Measurements from ENCODE around the gene TRPC6.

Gene TRPC6

DNA sequence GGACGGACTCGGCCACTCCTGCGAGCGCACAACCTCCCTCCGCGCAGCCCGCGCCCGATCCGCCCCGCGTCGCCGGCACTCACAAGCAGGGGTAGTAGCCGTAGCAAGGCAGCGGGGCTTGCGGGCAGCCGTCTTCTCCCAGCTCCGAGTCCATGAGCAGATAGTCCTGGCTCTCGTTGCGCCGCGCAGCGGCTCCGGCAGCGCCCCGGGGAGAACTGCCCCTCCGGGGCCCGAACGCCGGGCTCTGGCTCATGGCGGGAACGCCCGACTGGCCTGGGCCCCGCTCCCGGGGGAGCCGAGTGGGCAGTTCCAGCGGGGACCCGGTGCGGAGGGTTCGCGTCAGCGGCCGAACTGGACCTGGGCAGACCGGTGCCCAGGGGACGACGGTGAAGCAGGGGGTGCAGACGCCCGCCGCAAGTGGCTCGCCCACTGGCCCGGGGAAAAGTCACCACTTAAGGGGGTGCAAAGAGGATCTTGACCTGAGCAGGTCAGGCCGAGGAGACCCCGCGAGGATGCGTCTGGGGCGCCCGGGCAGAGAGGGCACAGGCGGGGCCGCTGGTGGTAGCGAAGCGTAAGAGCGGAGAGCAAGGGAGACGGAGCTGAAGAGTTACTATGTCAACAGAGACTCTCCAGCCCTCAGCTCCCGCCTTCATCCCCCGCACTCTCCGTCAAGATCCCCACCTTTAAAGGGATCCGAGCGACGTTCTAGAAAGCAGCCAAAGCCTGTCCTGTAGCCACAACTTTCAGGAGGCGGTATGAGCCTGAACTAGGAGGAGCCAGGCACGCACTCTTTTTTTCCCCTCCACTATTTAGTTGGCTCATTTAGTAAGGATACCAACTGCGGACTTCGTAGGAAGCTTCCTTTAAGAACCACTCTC lies at the start of gene TRPC6:
TSS of gene TRPC6 (minus strand) at position 757 of the 878 bp plus-strand sequence. CDS start at position 253, 504 bp downstream.
- Histone ChIP-seq H3K4me1 (ENCODE audit: control insufficient read depth in 2 of 2, insufficient read depth in 2 of 2, low read length in 2 of 2) (no peaks in the 10 kb centered on the region), H3K4me3 (ENCODE audit: low read length in 2 of 2) (peak within 1 kb of the TSS; percentile 43 to 69), H3K9ac (ENCODE audit: low read depth in 1 of 2, low read length in 2 of 2) (peak within 1 kb of the TSS in 1 of 2 donors; percentile 43), H3K27ac (ENCODE audit: low read depth in 2 of 2, low read length in 2 of 2) (peak within 1 kb of the TSS; percentile 37 to 48), H3K27me3 (ENCODE audit: control insufficient read depth in 2 of 2, insufficient read depth in 2 of 2, low read length in 2 of 2) (peaks cover 3 to 4% of the 10 kb centered on the region in 2 donors), H3K9me3 (ENCODE audit: control insufficient read depth in 2 of 2, low read length in 2 of 2) (no peaks in the 10 kb centered on the region), H3K36me3 (ENCODE audit: control insufficient read depth in 2 of 2, insufficient read depth in 2 of 2, low read length in 2 of 2) (no peaks in the 10 kb centered on the region)

- H3K27ac ChIP-seq (ENCODE audit: low read depth in 2 of 2, low read length in 2 of 2): no peak overlapping the region
- no peaks in the 10 kb centered on the region for H3K36me3 ChIP-seq (ENCODE audit: control insufficient read depth in 2 of 2, insufficient read depth in 2 of 2, low read length in 2 of 2)
- no peak overlapping the region for H3K9ac ChIP-seq (ENCODE audit: low read depth in 1 of 2, low read length in 2 of 2)
- H3K4me1 ChIP-seq (ENCODE audit: control insufficient read depth in 2 of 2, insufficient read depth in 2 of 2, low read length in 2 of 2): no peaks in the 10 kb centered on the region
- H3K4me3 ChIP-seq (ENCODE audit: low read length in 2 of 2): no peak overlapping the region
- no peaks in the 10 kb centered on the region for H3K27me3 ChIP-seq (ENCODE audit: control insufficient read depth in 2 of 2, insufficient read depth in 2 of 2, low read length in 2 of 2)
- H3K9me3 ChIP-seq (ENCODE audit: control insufficient read depth in 2 of 2, low read length in 2 of 2): no peaks in the 10 kb centered on the region
Observed at GRCh38 chr11:101620026-101620425, 36.2 kb upstream of the TRPC6 start.

- H3K4me3 ChIP-seq (ENCODE audit: low read length in 2 of 2): no peak overlapping the region
- H3K36me3 ChIP-seq (ENCODE audit: control insufficient read depth in 2 of 2, insufficient read depth in 2 of 2, low read length in 2 of 2): no peaks in the 10 kb centered on the region
- H3K27me3 ChIP-seq (ENCODE audit: control insufficient read depth in 2 of 2, insufficient read depth in 2 of 2, low read length in 2 of 2): no peaks in the 10 kb centered on the region
- H3K9me3 ChIP-seq (ENCODE audit: control insufficient read depth in 2 of 2, low read length in 2 of 2): no peaks in the 10 kb centered on the region
- H3K27ac ChIP-seq (ENCODE audit: low read depth in 2 of 2, low read length in 2 of 2): no peak overlapping the region
- no peaks in the 10 kb centered on the region for H3K4me1 ChIP-seq (ENCODE audit: control insufficient read depth in 2 of 2, insufficient read depth in 2 of 2, low read length in 2 of 2)
- no peak overlapping the region for H3K9ac ChIP-seq (ENCODE audit: low read depth in 1 of 2, low read length in 2 of 2)
Observed at GRCh38 chr11:101618709-101619108, 34.9 kb upstream of the TRPC6 start.

DNA sequence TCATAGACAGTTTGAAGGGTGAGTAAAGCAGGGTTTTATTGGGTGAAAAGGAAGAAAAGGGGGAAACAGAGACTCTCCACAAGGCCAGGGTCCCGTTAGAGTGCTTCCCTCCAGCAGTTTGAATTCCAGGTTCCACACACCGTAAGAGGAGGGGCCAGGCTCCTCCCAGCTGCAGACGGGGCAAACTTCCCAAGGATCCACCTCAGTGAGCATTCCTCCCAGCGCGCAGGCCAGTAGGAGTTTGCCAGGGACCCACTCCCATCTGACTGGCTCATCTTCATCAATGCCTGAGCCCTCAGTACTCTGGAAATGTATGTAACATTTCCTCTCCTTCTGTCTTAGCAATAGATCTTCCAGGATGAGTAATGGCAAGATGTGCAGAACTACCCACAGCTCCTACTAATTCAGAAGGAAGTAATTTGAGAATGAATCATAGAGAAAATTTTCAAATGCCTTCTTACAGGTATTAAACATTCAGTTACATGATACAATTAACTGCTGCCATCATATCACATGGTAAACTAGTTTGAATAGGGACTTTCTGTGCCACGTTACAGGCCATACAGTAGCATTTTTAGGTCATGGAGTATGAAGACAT lies 34.0 kb upstream of the TRPC6 start:
- Histone ChIP-seq H3K4me1 (ENCODE audit: control insufficient read depth in 2 of 2, insufficient read depth in 2 of 2, low read length in 2 of 2) (no peaks in the 10 kb centered on the region), H3K4me3 (ENCODE audit: low read length in 2 of 2) (no peak overlapping the region), H3K27ac (ENCODE audit: low read depth in 2 of 2, low read length in 2 of 2) (no peak overlapping the region), H3K9me3 (ENCODE audit: control insufficient read depth in 2 of 2, low read length in 2 of 2) (no peaks in the 10 kb centered on the region), H3K27me3 (ENCODE audit: control insufficient read depth in 2 of 2, insufficient read depth in 2 of 2, low read length in 2 of 2) (no peaks in the 10 kb centered on the region), H3K9ac (ENCODE audit: low read depth in 1 of 2, low read length in 2 of 2) (no peak overlapping the region), H3K36me3 (ENCODE audit: control insufficient read depth in 2 of 2, insufficient read depth in 2 of 2, low read length in 2 of 2) (no peaks in the 10 kb centered on the region)

DNA sequence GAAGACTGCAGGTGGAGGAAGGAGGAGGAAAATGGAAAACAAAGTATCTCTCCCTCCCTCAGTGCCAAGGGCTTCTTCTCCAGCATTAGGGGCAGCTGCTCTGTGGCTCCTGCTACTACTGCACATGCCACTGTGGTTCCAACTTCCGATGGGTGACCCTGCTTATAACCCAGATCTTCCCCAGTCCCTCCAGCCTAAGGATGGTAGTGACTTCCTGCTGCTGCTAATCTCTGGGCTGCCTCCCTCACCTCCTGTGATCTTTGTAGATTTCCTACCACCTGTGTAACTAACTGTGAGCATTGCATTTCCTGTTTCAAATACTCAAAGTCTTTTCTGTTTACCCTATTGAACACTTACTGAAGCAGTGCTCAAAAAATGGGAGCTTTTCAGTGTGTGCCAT lies 28.7 kb upstream of the TRPC6 start:
- H3K9ac ChIP-seq (ENCODE audit: low read depth in 1 of 2, low read length in 2 of 2): no peak overlapping the region

GRCh38 chr11:101600924-101601323 lies 17.1 kb upstream of the TRPC6 start:
- Histone ChIP-seq H3K9ac (ENCODE audit: low read depth in 1 of 2, low read length in 2 of 2) (no peak overlapping the region), H3K27me3 (ENCODE audit: control insufficient read depth in 2 of 2, insufficient read depth in 2 of 2, low read length in 2 of 2) (no peaks in the 10 kb centered on the region), H3K9me3 (ENCODE audit: control insufficient read depth in 2 of 2, low read length in 2 of 2) (no peaks in the 10 kb centered on the region), H3K4me1 (ENCODE audit: control insufficient read depth in 2 of 2, insufficient read depth in 2 of 2, low read length in 2 of 2) (no peaks in the 10 kb centered on the region), H3K27ac (ENCODE audit: low read depth in 2 of 2, low read length in 2 of 2) (no peak overlapping the region), H3K36me3 (ENCODE audit: control insufficient read depth in 2 of 2, insufficient read depth in 2 of 2, low read length in 2 of 2) (no peaks in the 10 kb centered on the region), H3K4me3 (ENCODE audit: low read length in 2 of 2) (no peak overlapping the region)

More for the DNA sequence above, 28.7 kb upstream of the TRPC6 start:
- Histone ChIP-seq H3K36me3 (ENCODE audit: control insufficient read depth in 2 of 2, insufficient read depth in 2 of 2, low read length in 2 of 2) (no peaks in the 10 kb centered on the region), H3K4me1 (ENCODE audit: control insufficient read depth in 2 of 2, insufficient read depth in 2 of 2, low read length in 2 of 2) (no peaks in the 10 kb centered on the region), H3K9me3 (ENCODE audit: control insufficient read depth in 2 of 2, low read length in 2 of 2) (no peaks in the 10 kb centered on the region), H3K4me3 (ENCODE audit: low read length in 2 of 2) (no peak overlapping the region), H3K27ac (ENCODE audit: low read depth in 2 of 2, low read length in 2 of 2) (no peak overlapping the region), H3K27me3 (ENCODE audit: control insufficient read depth in 2 of 2, insufficient read depth in 2 of 2, low read length in 2 of 2) (no peaks in the 10 kb centered on the region)

- Histone ChIP-seq H3K4me3 (ENCODE audit: low read length in 2 of 2) (no peak overlapping the region), H3K27me3 (ENCODE audit: control insufficient read depth in 2 of 2, insufficient read depth in 2 of 2, low read length in 2 of 2) (peaks cover 3 to 4% of the 10 kb centered on the region in 2 donors), H3K9ac (ENCODE audit: low read depth in 1 of 2, low read length in 2 of 2) (no peak overlapping the region), H3K36me3 (ENCODE audit: control insufficient read depth in 2 of 2, insufficient read depth in 2 of 2, low read length in 2 of 2) (no peaks in the 10 kb centered on the region), H3K4me1 (ENCODE audit: control insufficient read depth in 2 of 2, insufficient read depth in 2 of 2, low read length in 2 of 2) (no peaks in the 10 kb centered on the region), H3K27ac (ENCODE audit: low read depth in 2 of 2, low read length in 2 of 2) (no peak overlapping the region), H3K9me3 (ENCODE audit: control insufficient read depth in 2 of 2, low read length in 2 of 2) (no peaks in the 10 kb centered on the region)
Observed at GRCh38 chr11:101586965-101587364, 3.2 kb upstream of the TRPC6 start.

GRCh38 chr11:101584655-101585054 lies 848 bp upstream of the TRPC6 start:
- Histone ChIP-seq H3K27ac (ENCODE audit: low read depth in 2 of 2, low read length in 2 of 2) (no peak overlapping the region), H3K27me3 (ENCODE audit: control insufficient read depth in 2 of 2, insufficient read depth in 2 of 2, low read length in 2 of 2) (peaks cover 3 to 4% of the 10 kb centered on the region in 2 donors), H3K4me1 (ENCODE audit: control insufficient read depth in 2 of 2, insufficient read depth in 2 of 2, low read length in 2 of 2) (no peaks in the 10 kb centered on the region), H3K9me3 (ENCODE audit: control insufficient read depth in 2 of 2, low read length in 2 of 2) (no peaks in the 10 kb centered on the region), H3K4me3 (ENCODE audit: low read length in 2 of 2) (no peak overlapping the region), H3K36me3 (ENCODE audit: control insufficient read depth in 2 of 2, insufficient read depth in 2 of 2, low read length in 2 of 2) (no peaks in the 10 kb centered on the region), H3K9ac (ENCODE audit: low read depth in 1 of 2, low read length in 2 of 2) (no peak overlapping the region)

DNA sequence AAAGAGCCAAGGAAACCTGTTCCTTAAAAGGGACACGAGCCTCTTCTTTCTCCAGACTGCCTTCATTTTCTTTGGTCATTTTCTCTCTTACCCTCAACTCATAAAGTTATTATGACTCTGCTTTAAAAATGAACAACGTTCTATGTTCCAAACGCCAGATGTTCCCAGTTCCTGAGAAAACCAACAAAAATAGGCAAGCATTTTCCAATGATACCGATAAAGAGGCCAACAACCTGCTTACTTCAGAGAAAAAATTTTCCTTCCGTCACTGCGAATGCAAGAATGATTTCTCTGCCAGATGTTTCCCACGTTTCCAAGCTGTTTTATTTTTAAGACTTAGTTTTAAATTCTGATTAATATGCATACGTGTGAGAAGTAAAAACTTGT lies 315 bp upstream of the TRPC6 start:
- H3K4me3 ChIP-seq (ENCODE audit: low read length in 2 of 2): peak overlapping the region in 1 of 2 donors; percentile 69
- H3K27ac ChIP-seq (ENCODE audit: low read depth in 2 of 2, low read length in 2 of 2): no peak overlapping the region
- H3K4me1 ChIP-seq (ENCODE audit: control insufficient read depth in 2 of 2, insufficient read depth in 2 of 2, low read length in 2 of 2): no peaks in the 10 kb centered on the region
- peaks cover 3 to 4% of the 10 kb centered on the region in 2 donors for H3K27me3 ChIP-seq (ENCODE audit: control insufficient read depth in 2 of 2, insufficient read depth in 2 of 2, low read length in 2 of 2)
- H3K9ac ChIP-seq (ENCODE audit: low read depth in 1 of 2, low read length in 2 of 2): no peak overlapping the region
- H3K36me3 ChIP-seq (ENCODE audit: control insufficient read depth in 2 of 2, insufficient read depth in 2 of 2, low read length in 2 of 2): no peaks in the 10 kb centered on the region
- H3K9me3 ChIP-seq (ENCODE audit: control insufficient read depth in 2 of 2, low read length in 2 of 2): no peaks in the 10 kb centered on the region

DNA sequence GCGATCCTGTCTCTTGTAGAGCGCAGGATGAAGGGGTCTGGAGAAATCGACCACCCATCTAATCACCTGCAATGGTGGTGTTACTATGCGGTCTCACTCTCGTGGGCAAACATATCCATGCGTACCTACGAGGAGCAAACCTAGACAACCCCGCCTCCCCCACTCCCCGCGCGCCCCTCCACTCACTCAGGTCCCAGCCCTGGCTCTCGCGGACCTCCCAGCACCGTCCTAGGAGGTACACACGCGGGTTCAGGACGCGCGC lies 887 bp downstream of the TRPC6 start:
- Histone ChIP-seq H3K9ac (ENCODE audit: low read depth in 1 of 2, low read length in 2 of 2) (peak overlapping the region in 1 of 2 donors; percentile 43), H3K4me3 (ENCODE audit: low read length in 2 of 2) (peak overlapping the region; percentile 43 to 69), H3K27ac (ENCODE audit: low read depth in 2 of 2, low read length in 2 of 2) (peak overlapping the region; percentile 37 to 48), H3K4me1 (ENCODE audit: control insufficient read depth in 2 of 2, insufficient read depth in 2 of 2, low read length in 2 of 2) (no peaks in the 10 kb centered on the region), H3K27me3 (ENCODE audit: control insufficient read depth in 2 of 2, insufficient read depth in 2 of 2, low read length in 2 of 2) (peaks cover 3 to 4% of the 10 kb centered on the region in 2 donors), H3K36me3 (ENCODE audit: control insufficient read depth in 2 of 2, insufficient read depth in 2 of 2, low read length in 2 of 2) (no peaks in the 10 kb centered on the region), H3K9me3 (ENCODE audit: control insufficient read depth in 2 of 2, low read length in 2 of 2) (no peaks in the 10 kb centered on the region)
